UCSD-AML1 (cell line): Measurements from ENCODE around the gene RTP5.

ENCODE experiments used
- DNase-seq: peaks from one replicate; lab custom pipeline; 2025; ENCODE audit not compliant: unreplicated experiment; lab: John Stamatoyannopoulos, UW

RTP5 gene

DNA sequence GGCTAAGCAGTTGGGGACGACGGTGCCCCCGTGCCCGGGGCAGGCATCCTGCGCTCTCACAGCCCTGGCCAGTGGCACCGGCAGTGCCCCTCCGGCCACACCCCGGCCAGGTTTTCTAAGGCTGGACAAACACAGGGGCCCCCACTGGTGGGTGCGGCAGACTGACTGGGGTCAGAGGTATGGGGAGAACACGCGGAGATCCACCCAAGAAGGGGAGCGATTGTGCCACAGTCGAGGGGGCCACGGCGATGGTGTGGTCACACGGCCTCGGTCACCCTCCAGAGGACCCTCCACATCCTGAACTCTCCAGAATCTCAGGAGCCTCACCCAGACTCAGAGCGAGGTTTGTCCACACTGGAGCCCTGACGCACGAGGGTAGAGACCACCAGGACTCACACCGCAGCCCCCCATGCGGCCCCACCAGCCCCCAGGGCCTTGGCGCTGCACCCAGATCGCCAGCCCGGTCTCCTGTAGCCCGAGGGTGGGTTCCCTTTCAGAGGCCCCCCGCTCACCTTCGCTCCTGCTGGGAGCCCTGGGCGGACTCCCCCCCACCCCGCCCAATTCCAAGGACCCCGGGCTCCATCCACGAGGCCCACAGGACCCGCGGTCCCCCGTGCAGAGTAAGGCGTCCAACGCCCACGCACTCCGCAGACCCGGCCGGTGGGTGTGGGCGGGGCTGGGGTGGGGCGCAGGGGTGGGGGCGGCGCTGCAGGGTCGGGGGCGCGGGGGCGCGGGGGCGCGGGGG lies 26.0 kb upstream of the RTP5 start:
- DNase-seq = no peak

DNA sequence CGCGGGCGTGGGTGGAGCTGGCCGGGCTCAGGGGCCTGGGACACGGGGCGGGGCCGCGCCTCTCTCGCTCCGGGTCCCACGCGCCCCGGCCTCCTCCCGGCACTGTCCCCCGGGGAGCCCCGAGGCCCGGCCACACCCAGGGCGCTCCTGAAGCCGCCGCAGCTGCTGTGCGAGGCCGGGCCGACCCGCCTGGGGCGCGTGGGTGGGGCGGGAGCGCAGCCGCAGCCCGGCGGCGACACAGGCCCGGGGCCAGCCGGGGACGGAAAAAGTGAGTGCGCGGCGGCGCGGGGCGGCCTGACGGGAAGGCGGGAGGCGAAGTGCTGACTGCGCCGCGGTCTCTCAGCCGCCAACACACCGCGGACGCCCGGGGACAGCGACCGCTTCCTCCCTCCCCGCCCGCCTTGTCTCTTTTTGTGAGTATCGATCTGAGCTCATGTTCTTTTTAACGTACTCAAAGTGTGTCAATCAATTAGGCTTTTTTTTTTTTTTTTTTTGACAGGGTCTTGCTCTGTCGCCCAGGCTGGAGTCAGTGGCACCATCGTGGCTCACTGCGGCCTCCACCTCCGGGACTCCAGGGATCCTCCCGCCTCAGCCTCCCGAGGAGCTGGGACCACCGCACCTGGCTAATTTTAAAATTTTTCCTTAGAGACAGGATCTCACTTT lies 25.3 kb upstream of the RTP5 start:
- DNase-seq = peak; percentile 75

DNA sequence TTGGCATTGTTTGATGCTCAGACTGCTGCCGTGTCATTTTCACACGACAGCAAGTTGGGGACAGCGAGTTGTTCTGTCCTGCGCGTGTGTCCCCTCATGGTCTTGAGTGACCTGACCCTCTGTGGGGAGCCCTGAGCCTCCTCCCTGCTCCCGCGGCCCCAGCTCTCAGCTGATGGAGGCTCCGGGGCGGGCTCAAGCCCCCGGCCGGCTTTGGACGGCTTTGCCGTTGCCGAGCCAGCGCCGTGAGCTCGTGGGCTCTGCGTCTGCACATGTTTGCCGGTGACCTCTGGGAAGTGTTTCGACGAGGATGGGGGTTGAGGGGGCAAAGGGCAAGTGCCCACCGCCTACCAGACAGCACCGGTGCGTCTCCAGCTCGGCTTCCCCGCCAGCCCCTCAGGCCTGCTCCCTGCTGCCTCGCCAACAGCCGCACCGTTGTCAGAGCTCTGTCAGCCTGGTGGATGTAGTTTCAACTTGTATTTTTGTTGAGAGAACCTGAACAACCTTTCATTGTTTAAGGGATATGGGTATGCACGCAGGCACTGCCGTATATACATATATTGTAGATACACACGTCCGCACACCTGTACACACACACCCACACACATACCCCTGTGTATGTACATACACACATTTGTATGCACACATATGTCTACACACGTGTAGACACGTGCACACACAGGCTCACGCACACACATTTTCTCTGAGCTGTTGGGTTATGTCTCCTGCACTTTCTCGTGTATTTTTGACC lies 24.5 kb upstream of the RTP5 start:
- DNase-seq = no peak

DNA sequence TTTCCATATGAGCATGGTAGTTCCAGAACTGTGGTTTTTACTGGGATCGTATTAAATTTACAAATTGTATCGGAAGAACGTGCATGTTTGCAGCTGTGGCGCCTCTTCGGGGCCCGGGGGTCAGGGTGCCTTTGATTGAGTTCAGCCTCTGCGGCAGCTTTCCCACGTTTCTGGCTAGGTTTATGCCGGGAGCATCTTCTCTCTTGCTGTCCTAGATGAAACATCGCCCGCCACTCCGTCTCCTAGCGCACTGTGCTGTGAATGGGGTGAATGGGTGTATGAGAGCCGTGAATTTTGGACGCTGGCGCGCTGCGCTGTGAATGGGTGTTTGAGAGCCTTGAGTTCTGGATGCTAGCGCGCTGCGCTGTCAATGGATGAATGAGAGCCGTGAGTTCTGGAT lies 23.1 kb upstream of the RTP5 start:
- DNase-seq = no peak

DNA sequence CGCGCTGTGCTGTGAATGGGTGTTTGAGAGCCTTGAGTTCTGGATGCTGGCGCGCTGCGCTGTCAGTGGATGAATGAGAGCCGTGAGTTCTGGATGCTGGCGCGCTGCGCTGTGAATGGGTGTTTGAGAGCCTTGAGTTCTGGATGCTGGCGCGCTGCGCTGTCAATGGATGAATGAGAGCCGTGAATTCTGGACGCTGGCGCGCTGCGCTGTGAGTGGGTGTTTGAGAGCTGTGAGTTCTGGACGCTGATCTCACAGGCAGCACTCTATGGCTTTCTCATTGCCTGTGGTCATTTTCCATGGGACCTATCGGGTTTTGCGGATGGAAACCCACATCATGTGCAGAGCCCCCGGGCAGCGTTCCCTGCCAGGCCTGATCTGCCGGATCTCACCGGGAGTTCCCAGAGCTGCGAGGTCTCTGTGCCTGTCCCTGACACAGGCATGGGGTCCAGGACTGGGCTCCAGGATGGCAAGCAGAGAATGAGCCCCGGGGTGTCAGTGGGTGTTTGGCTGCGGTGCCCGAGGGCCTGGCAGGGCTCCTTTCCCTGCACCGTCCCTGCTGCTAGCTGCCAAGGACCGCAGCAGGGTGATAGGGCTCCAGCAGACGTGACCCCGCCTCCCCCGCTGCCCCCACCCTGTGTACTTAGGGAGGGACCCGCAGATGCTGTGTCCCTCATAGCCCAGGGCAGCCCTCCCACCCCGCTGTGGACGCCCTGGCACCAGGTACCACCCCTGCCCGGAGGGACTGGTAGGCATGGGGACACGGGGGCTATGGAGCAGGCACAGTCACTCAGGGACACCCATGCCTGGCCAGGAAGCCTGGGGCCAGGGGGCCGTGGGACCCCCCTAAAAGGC lies 20.5 kb upstream of the RTP5 start:
- no peak for DNase-seq

DNA sequence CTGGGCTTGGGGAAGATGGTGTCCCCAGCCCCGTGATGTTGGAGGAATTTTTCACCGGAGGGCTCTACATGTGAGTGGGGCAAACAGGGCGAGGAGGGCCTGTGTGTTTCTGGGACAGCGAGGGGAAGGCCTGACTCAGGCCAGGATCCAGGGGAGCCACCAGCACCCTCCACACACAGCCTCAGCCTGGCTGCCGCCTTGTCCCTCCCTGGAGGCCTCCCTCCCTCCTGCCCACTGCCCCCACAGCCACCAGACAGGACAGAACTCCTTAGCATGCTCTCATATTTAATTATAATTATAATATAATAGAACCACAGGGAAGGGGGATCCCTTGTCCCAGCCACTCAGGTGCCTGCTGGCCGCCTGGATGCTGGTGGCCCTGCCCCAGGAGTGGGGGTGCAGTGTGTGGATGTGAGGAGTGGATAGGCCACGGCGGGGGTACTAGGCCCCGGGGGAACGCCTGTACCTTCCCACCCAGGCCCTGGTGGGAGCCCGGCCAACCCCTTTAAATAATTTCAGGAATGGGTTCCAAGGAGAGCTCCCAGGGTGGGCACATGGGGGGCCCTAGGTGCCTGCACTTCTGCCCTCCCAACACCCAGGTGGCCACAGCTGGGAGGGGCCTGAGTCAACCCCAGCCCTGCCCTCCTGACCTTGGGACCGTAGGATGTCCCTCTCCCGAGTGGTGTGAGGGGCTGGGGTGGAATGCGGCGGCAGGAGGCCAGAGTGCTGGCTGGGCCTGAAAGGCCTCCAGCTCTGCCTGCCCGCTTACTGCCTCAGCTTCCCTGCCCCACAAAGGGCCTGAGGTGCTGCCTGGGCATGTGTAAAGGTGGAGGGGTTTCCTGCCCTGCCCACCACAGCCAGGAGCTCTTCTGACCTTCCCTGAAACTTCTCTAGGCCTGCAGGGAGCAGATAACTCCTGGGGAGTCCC lies 19.6 kb upstream of the RTP5 start:
- no peak for DNase-seq

DNA sequence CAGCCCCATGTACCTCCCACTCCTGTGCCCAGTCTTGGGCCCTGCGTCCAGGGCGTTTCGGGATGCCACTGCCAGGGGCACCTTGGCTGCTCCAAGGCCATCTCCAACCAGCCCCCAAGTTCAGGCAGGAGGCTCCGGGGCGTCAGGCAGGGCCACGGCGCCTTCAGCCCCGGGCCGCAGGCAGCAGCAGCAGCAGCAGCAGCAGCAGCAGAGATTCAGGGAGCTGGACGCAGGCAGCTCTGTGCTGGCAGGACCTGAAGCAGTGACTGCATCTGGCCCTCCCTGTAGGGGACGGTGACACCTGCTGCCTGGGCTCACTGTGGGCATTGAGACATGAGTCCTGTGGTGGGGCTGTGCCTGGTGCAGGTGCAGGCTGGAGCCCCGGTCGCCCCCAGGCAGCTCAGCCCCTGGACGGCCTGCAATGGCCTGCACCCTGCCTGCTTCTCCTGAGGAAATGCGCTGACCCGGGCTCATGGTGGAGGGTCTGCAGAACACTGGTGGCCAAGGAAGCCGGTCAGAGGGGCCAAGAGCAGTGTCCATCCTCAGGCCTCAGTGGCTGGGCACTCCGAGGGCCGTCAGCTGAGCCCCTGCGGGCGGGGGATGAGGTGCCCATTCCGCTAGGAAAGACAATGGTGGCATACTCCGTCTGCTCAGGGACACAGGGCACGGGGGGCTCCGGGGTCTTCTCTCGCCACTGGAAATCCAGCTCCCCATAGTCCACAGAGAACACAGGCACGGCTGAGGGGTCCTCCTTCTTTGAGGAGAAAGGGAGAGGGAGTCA lies 18.8 kb upstream of the RTP5 start:
- no peak for DNase-seq

DNA sequence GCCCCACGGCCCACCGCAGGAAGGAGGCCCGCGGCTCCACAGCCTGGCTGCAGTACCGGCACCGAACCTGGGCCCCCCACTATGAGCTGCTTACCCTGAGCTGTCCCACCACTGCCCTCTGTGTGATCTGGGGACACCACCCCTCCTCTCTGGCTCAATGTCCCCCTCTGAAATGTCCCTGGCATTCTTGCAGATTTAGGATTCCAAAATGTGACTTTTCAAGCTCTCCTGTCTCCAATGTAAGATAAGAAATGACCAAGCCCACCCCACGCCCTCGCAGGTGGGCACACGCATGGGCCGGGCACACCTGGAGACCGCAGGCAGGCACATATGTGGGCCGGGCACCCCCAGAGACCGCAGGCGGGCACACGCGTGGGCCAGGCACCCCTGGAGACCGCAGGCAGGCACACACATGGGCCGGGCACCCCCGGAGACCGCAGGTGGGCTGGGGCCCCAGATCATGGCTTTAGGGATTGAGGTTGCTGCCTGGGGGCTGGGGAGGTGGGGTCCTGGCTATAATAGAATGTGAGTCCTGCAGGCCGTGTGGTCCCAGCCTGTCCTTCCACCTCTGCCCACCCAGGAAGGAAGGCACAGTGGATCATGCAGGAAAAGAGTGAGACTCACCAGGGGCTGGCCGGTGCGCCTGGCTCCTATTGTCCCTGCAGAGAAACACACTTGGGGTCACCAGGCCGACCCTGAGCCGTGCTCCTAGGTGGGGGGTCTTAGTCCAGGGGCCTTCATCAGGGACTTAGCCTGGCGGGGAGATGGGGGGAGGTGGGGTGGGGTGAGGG lies 18.0 kb upstream of the RTP5 start:
- DNase-seq = no peak

DNA sequence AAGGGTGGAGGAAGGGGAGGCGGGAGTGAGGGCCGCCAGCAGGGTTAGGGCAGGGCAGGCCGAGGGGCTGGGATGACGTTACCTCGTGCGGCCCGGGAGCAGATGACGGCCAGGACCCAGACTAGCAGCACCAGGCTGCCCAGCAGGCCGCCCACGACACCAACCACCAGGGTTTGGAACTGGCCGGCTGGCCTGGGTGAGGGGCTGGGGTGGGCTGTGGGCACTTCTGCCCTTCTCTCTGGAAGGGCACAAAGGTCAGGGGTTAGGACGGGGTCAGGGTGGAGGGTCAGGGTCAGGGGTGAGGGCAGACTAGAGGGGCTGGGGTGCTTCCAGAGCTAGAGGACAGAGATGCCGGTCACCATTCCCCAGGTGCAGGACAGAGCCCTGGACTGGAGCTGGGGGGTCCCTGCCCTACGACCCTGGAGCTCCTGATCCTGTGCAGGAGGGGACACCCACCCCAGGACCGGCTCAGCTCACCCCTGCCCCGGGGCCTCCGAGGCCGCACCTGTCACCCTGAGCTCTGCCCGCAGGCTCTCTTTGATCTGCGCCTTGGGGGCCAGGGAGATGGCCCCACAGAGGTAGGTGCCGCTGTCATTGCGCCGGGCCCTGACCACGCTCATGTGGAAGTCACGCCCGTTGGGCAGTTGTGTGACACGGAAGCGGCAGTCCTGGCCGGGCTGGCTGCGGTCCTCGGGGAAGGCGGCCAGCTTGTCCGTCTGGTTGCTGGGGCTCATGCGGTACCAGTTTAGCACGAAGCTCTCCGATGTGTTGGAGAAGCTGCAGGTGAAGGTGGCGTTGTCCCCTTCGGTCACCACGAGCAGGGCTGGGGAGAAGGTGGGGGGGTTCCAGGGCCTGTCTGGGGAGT lies 17.2 kb upstream of the RTP5 start:
- no peak for DNase-seq

DNA sequence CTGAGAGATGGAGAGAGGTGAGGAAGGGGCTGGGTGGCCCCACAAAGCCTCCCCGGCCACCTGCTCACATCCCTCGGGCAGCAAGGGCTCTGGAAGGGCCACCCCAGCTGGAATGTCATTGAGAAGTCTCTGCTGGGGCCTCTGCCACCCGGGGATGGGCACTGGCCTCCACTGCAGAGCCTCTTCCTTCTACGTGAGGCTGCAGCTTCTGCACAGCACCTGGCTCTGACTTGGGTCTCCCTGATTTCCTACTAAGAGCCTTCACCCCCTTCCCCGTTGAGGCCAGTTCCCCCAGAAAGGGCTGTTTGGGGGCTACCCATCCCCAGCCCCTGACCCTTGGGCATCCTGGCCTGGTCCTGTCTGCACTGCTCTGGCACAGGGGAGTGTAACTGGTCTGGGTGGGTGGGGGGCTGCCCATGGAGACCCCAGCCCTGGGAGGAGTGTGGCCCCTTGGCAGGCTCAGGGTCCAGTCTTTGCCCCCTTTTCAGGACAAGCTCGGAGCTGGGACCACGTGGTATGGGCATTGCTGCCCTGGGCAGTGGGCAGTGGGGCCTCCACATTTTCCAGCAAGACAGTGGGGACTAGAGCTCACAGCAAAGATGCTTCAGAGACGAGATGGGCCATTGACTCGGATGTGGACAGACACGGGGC lies 16.4 kb upstream of the RTP5 start:
- no peak for DNase-seq

DNA sequence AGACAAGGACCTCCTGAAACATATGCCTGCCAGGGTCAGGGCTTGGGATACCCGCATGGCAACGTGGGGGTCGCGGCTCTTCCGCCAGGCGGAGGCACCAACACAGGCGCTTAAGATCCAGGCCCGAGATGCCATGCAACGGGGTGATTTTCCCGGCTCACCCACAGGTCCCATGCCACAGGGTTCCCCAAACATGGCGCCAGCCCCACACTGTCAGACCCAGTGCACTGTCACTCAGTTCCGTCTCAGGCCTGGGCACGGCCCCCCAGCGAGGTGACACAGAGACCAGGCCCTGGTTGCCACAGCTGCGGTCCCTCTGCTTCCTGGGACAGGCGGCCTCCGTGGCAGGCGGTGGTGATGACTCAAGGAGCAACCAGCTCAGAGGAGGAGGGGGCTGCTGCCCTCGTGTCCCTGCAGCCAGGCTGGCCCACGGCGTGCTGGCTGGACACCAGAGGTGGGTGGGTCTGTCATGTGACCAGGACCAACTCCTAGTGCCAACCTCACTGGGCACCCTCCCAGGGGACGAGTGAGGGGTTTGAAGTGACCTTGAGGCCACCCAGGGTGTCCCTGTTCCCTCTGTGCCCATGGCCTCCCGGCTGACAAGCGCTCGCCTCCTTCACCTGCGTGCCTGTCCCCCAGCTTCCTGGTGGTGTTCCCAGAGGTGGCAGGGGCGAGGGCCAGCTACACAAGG lies 15.7 kb upstream of the RTP5 start:
- no peak for DNase-seq

DNA sequence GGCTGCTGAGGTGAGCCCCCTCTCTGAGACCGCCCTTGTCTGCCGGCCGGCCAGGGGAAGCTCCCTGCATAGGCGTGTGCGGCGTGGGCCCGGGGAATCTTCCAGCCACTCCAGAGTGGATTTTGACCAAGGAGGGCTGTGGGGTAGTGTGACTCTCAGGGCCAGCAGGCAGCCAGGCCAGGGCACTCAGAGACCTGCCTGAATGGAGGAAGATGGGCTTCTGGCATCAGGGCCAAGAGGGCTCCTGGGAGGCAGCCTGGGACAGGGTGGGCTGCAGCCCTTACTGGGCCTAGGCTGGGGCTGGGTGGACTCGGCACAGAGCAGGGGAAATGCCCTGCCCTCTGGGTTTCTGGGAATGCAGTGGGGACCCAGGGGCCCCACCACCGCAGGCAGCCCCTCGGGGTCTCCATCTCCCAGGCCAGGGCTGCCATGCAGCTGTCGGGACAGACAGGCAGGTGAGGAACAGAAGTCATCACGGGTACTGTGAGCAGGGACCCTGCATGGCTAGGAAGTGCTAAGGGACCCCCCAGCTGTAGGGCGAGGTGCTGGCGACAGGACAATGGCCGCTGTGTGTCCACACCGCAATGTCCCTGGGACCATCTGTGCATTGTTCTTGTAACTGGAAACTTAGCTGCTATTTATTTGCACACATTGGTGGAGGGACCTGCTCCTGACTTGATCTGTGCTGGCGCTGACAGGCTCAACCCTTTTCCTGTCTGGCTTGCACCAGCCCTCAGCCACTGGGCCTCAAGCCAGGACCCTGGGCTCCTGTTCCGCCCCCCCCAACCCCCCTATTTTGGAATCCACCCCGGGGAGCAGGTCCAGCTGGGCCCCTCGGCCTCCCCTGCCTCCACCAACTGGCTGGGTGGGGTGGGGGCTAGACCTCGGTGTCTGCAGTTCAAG lies 14.9 kb upstream of the RTP5 start:
- DNase-seq = no peak

DNA sequence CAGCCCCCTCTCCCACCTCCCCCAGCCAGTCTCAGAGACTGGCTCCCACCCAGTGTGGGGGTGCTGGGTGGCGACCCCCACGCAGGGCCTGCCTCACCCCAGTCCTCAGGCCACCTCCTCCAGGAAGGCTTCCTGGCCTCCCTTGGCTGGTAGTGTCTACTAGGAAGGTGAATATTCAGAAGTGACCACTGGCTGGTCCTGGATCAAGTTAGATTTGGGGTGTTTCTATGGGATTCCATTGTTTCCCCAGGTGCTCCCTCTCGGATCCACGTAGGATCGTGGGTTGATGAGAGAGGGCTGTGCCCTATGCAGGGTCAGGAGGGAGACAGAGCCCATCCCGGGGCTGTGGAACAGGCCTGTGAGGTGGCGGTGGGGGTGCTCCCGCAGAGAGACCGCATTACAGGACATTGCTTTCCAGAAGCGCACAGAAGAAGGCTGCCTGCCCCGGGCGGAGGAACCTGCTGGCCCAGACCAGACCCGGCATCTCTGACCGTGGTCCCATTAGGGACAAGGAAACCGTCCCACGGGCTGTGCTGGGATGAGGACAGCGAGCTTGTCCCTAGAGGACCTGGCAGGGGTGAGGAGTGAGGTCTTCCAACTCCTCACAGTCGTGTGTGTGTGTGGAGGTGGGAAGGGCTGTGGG lies 14.2 kb upstream of the RTP5 start:
- DNase-seq = no peak

DNA sequence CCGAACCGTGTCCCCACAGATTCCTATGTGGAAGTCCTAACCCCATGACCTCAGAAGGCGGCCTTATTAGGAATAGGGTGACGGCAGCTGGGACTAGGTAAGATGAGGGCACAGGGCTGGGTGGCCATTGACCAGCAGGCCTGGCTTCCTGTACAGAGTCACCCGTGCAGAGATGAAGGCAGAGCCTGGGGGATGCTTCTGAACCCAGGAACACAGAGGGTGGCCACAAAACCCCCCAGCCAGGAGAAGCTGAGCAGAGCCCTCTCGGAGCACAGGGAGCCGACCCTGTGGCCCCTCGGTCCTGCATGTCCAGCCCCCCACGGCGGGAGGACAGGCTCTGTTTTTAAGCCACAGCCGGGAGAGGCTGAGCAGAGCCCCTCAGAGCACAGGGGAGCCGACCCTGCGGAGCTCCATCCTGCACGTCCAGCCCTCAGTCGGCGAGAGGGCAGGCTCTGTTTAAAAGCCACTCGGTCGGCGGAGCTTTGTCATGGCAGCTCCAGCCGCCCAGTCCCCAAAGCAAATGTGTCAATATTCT lies 13.6 kb upstream of the RTP5 start:
- DNase-seq = no peak

DNA sequence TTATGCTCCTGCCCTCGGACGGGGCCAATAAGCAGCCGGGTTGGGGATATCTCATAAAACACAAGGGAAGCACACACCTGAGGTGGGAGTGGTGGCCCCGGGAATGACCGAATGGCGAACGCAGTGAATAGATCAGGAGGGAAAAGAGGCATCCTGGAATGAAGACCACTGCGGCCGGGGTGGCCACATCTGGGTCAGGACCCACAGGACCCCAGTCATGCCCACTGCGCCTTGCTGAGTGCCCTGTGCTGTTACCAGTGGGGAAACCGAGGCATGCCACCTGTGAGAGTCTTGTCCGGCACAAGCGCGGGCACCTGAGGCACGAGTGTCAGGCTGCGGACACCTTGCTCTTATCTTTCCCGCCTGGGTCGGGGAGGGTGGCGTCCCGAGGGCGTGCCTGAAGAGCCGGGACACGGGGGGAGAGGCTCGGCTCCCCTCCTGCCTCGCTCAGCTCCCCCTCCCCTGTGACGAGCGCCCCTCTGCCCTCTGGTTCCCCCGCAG lies 12.4 kb upstream of the RTP5 start:
- DNase-seq = no peak
